LNCAP (cell line): Measurements from ENCODE around the gene MAST4.

Source experiments
- CTCF ChIP-seq: fragments of 450-650 bp; IDR thresholded peaks from 2 replicates; pipeline ENCODE4 v1.5.1; 2017; ENCODE audit warnings: mild to moderate bottlenecking

The MAST4 gene

DNA sequence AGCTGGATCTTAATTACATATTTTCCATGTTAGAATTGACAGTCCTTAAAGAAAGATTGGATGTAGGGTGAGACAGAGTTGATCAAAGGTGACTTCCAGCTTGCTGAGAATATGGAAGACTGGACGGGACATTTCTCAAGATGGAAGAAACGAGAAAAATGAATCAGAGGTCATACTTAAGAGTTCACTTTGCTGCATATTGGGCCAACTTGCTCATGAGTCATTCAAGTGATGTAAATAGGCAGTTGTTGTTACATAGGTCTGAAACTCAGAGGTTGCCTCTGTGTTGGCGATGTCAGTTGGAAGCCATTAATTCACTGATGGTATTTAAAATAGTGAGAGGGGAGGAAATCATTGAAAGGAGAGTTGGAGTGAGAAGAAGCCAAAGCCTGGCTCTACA is 467.6 kb downstream of the MAST4 start:
- no peak for TF ChIP-seq CTCF

GRCh38 chr5:67065237-67065636 is 469.0 kb downstream of the MAST4 start:
- no peak for TF ChIP-seq CTCF

DNA sequence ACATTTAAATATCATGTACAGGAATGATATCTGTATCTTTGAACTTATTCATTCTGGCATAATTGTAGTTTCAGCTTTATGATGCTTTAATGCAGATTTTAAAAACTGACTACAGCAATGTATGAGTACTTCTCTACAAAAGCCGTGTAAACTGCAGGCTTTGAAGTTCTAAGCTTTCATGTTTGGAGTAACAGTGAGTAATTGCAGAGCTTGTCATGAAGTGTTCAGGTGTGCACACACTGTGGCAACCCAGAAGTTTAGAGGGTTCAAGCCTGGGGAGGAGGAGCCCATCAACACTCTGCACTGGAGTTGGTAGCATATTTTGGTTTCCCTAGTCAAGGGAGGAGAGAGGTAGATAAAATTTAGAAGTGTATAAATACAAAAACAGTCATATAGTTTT is 469.5 kb downstream of the MAST4 start:
- no peak for TF ChIP-seq CTCF

DNA sequence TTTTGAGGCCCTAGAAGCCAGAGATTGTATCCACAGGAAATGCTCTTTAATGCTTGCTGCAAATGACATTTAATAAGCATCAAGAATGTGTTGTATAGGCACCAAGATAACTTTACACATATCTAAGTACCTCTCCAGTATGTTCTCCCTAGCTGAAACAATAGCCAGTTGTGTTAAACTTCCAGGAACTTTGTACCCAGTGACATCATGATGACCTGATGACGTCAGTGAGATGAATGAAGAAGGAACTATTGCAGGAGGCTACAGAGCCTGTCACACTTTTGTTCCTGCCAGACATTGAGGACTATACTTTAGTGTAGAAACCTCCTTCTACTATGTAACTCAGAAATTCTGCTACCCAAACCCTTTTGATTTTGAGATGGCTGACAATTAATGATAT is 470.6 kb downstream of the MAST4 start:
- TF ChIP-seq CTCF, result no peak

- TF ChIP-seq CTCF, result no peak
Observed at GRCh38 chr5:67073045-67073680, 477.0 kb downstream of the MAST4 start.

- TF ChIP-seq CTCF, result no peak
Observed at GRCh38 chr5:67077296-67077695, 481.1 kb downstream of the MAST4 start.

DNA sequence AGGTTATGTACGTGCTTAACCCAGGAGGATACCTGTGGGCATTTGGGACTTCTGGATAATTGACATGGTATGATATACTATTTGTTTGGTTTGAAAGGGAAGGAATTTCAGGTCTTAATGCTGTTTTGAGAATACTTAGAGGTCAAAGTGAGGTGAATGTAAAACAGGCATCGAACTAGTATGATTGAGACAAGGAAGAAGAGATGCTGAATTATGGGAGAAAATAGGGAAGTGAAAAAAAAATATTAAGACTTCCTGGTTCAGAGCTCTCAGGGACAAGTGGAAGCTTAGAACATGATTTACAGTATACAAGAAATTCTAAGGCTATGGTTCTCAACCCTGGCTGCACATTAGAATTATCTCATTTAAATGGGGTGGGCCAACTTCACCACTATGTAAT is 485.1 kb downstream of the MAST4 start:
- no peak for TF ChIP-seq CTCF

DNA sequence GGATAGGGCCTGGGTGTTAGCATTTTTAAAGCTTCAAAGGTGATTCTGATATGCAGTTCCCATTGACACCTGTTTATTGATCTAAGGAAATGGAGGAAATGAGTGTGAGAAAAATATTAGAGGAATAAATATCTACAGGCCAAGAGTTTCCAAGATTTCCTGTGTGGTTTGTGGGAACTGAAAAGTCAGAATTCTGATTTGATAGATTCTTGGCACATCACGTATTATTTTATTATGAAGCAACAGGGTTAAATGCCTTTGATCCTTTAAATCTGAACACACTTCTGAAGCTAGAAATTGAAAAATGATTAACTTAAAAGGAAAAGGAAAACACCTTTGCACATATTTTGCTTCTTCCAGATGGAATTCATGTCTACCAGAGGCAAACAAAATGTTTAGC is 486.7 kb downstream of the MAST4 start:
- no peak for TF ChIP-seq CTCF
